Measurements from ENCODE around the gene ADAMTS14. TPM values are rescaled to one million over a fixed set of nuclear protein-coding genes. Genes with fewer than 3 reads are reported as not detected.

ADAMTS14 gene
- total RNA-seq, 1 donor from 2014 or later, result 0.19 TPM

GRCh38 chr10:70738006-70738760, 65.9 kb downstream of the ADAMTS14 start:
- H3K27ac Mint-ChIP-seq (ENCODE audit: unreplicated experiment), result no peak overlapping the region
- TF ChIP-seq, protein P1, sequence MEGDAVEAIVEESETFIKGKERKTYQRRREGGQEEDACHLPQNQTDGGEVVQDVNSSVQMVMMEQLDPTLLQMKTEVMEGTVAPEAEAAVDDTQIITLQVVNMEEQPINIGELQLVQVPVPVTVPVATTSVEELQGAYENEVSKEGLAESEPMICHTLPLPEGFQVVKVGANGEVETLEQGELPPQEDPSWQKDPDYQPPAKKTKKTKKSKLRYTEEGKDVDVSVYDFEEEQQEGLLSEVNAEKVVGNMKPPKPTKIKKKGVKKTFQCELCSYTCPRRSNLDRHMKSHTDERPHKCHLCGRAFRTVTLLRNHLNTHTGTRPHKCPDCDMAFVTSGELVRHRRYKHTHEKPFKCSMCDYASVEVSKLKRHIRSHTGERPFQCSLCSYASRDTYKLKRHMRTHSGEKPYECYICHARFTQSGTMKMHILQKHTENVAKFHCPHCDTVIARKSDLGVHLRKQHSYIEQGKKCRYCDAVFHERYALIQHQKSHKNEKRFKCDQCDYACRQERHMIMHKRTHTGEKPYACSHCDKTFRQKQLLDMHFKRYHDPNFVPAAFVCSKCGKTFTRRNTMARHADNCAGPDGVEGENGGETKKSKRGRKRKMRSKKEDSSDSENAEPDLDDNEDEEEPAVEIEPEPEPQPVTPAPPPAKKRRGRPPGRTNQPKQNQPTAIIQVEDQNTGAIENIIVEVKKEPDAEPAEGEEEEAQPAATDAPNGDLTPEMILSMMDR (conservative IDR thresholded peaks at IDR 0.05), result peak; percentile 24
- H3K36me3 Mint-ChIP-seq (ENCODE audit: low read depth), result no peaks in the 10 kb centered on the region
- H3K4me1 Mint-ChIP-seq, result peaks cover 19% of the 10 kb centered on the region
- no peaks in the 10 kb centered on the region for H3K27me3 Mint-ChIP-seq (ENCODE audit: low read depth)
- H3K4me3 Mint-ChIP-seq, result no peak overlapping the region
- no peaks in the 10 kb centered on the region for H3K9me3 Mint-ChIP-seq
- no peak for DNase-seq (ENCODE audit: low read depth, low spot score)

- no peaks in the 10 kb centered on the region for H3K27me3 Mint-ChIP-seq (ENCODE audit: low read depth)
- H3K27ac Mint-ChIP-seq (ENCODE audit: unreplicated experiment), result no peak overlapping the region
- H3K9me3 Mint-ChIP-seq, result no peaks in the 10 kb centered on the region
- no peak for DNase-seq (ENCODE audit: low read depth, low spot score)
- no peak overlapping the region for H3K4me3 Mint-ChIP-seq
- H3K4me1 Mint-ChIP-seq, result peaks cover 19% of the 10 kb centered on the region
- H3K36me3 Mint-ChIP-seq (ENCODE audit: low read depth), result no peaks in the 10 kb centered on the region
- TF ChIP-seq, protein P1 (conservative IDR thresholded peaks at IDR 0.05), result no peak
These were observed 66.4 kb downstream of the ADAMTS14 start for GRCh38 chr10:70738761-70739121.

DNA sequence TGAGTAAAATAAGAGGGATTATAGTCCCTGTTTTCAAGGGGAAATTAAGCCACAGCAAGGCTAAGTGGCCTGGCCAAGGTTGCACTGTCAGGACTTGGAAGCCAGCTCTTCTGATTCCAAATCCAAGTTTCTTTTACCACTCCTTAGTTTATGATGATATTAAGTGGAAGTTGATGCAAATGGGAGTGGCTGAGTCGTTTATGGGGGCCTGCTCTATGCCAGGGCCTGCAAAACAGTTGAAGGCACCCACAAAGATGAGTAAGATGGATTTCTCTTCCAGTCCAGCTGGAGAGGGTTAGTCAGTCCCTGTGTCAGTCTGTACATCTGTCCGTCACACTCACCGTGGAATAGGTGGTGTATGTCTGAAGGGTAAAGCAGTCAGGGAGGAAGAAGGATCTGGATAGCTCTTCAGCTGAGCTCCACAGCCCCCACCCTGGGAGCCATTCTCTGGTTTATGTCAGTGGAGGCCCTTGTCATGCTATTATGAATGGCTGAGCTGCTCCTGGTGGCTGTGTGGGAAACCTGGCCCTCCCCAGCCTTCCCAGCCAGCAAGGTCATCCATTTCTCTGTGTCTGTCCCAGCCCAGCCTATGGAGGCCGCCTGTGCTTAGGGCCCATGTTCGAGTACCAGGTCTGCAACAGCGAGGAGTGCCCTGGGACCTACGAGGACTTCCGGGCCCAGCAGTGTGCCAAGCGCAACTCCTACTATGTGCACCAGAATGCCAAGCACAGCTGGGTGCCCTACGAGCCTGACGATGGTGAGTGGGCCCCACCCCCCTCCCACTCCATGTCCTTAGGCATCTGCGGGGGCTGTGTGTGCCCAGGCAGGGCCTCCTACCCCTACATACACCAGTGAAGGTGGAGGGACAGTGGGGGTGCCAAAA, 68.3 kb downstream of the ADAMTS14 start:
- no peak overlapping the region for H3K27ac Mint-ChIP-seq (ENCODE audit: unreplicated experiment)
- TF ChIP-seq, protein P1 (conservative IDR thresholded peaks at IDR 0.05), result no peak

GRCh38 chr10:70742537-70743429, 70.5 kb downstream of the ADAMTS14 start:
- H3K4me3 Mint-ChIP-seq, result no peak overlapping the region
- H3K27me3 Mint-ChIP-seq (ENCODE audit: low read depth), result no peaks in the 10 kb centered on the region
- TF ChIP-seq, protein P1 (conservative IDR thresholded peaks at IDR 0.05), result no peak
- H3K9me3 Mint-ChIP-seq, result no peaks in the 10 kb centered on the region
- DNase-seq (ENCODE audit: low read depth, low spot score), result no peak
- H3K27ac Mint-ChIP-seq (ENCODE audit: unreplicated experiment), result no peak overlapping the region
- peaks cover 6% of the 10 kb centered on the region for H3K4me1 Mint-ChIP-seq
- H3K36me3 Mint-ChIP-seq (ENCODE audit: low read depth), result no peaks in the 10 kb centered on the region

More for the DNA sequence above, 68.3 kb downstream of the ADAMTS14 start:
- no peak overlapping the region for H3K4me3 Mint-ChIP-seq
- no peak for DNase-seq (ENCODE audit: low read depth, low spot score)
- H3K4me1 Mint-ChIP-seq, result peaks cover 19% of the 10 kb centered on the region
- H3K27me3 Mint-ChIP-seq (ENCODE audit: low read depth), result no peaks in the 10 kb centered on the region
- no peaks in the 10 kb centered on the region for H3K36me3 Mint-ChIP-seq (ENCODE audit: low read depth)
- no peaks in the 10 kb centered on the region for H3K9me3 Mint-ChIP-seq

- no peaks in the 10 kb centered on the region for H3K27me3 Mint-ChIP-seq (ENCODE audit: low read depth)
- H3K27ac Mint-ChIP-seq (ENCODE audit: unreplicated experiment), result no peak overlapping the region
- no peaks in the 10 kb centered on the region for H3K9me3 Mint-ChIP-seq
- no peak for DNase-seq (ENCODE audit: low read depth, low spot score)
- TF ChIP-seq, protein P1 (conservative IDR thresholded peaks at IDR 0.05), result no peak
- H3K4me3 Mint-ChIP-seq, result no peak overlapping the region
- no peaks in the 10 kb centered on the region for H3K36me3 Mint-ChIP-seq (ENCODE audit: low read depth)
- peaks cover 2% of the 10 kb centered on the region for H3K4me1 Mint-ChIP-seq
These were observed 71.1 kb downstream of the ADAMTS14 start for GRCh38 chr10:70743430-70743788.

Measured in neural crest cell (in vitro differentiated cells).